22Rv1 (cell line): ENCODE data around the gene NEDD4L.

Source experiments
- CTCF ChIP-seq: fragments of 450-650 bp; IDR thresholded peaks from 2 replicates; pipeline ENCODE4 v1.5.1; 2017; ENCODE audit warnings: mild to moderate bottlenecking
- ZFX ChIP-seq: fragments of 450-650 bp; IDR thresholded peaks from 2 replicates; pipeline ENCODE4 v1.6.1; 2017; ENCODE audit warnings: antibody characterized with exemption, borderline replicate concordance

GRCh38 chr18:58088691-58089065 is 44.7 kb downstream of the NEDD4L start:
- TF ChIP-seq CTCF (no peak), ZFX (no peak)
